ENCODE measurements around the gene RBMS2.

DNA sequence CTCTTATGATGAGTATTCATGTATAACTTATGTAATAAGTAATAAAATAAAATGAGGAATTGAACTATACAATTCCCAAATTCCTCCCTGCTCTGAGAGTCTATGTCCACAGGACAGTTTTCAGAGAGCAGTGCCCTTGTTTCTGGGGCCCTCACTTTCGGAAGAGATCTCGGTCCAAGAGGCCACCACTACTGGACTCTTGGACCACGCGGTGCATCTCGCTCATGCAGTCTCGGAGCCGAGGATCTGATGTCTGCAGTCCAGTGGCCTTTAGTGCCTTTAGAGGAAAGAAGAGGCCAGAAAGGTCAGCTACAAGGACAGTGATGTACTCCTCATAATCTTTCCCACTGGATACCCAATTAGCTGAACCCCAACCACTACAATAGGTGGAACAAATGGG lies 42.0 kb upstream of the RBMS2 start:
- TF ChIP-seq, protein P1, sequence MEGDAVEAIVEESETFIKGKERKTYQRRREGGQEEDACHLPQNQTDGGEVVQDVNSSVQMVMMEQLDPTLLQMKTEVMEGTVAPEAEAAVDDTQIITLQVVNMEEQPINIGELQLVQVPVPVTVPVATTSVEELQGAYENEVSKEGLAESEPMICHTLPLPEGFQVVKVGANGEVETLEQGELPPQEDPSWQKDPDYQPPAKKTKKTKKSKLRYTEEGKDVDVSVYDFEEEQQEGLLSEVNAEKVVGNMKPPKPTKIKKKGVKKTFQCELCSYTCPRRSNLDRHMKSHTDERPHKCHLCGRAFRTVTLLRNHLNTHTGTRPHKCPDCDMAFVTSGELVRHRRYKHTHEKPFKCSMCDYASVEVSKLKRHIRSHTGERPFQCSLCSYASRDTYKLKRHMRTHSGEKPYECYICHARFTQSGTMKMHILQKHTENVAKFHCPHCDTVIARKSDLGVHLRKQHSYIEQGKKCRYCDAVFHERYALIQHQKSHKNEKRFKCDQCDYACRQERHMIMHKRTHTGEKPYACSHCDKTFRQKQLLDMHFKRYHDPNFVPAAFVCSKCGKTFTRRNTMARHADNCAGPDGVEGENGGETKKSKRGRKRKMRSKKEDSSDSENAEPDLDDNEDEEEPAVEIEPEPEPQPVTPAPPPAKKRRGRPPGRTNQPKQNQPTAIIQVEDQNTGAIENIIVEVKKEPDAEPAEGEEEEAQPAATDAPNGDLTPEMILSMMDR (IDR thresholded peaks at IDR 0.05 in 2 of 3, conservative IDR thresholded peaks at IDR 0.05 in 1 of 3; ENCODE audit: borderline replicate concordance in 1 of 3, insufficient read depth in 1 of 3, low read depth in 2 of 3, low read length in 2 of 3) = no peak
- TF ChIP-seq POLR2A (IDR thresholded peaks at IDR 0.05; ENCODE audit: borderline replicate concordance, extremely low read depth, insufficient read depth, insufficient read length) (no peak), POLR2AphosphoS5 (IDR thresholded peaks at IDR 0.05; ENCODE audit: low read depth, low read length) (no peak), EGR1 (IDR thresholded peaks at IDR 0.05; ENCODE audit: low read depth) (no peak), SIN3A (IDR thresholded peaks at IDR 0.05; ENCODE audit: low read depth) (no peak), RAD21 (IDR thresholded peaks at IDR 0.05; ENCODE audit: low read depth) (no peak), EZH2phosphoT487 (IDR thresholded peaks at IDR 0.05; ENCODE audit: borderline replicate concordance) (no peak), EZH2 (IDR thresholded peaks at IDR 0.05) (no peak)
